Measurements from ENCODE around the gene PPP4R3A.

DNA sequence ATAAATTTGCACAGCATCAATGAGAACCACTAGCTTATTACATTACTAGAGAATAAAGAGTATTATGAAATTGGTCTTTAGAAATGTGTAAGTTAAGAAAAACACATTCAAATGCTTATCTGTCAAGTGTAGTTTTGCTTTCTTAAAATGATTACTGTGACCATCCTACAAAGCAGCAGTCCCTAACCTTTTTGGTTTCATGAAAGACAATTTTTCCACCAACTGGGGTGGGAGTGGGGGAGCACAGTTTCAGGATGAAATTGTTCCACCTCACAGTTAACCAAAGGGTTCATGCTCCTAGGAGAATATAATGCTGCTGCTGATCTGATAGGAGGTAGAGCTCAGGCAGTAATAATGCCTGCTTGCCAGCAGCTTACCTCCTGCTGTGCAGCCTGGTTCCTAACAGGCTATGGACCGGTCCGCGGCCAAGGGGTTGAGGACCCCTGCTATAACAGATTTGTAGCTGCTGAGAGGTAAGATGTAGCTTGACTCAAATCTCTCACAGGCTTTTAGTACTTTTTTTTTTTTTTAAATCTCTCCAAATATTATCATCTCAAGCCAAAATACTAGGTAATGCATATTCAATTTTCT is 45.4 kb downstream of the PPP4R3A start:
- TF ChIP-seq, protein P1, sequence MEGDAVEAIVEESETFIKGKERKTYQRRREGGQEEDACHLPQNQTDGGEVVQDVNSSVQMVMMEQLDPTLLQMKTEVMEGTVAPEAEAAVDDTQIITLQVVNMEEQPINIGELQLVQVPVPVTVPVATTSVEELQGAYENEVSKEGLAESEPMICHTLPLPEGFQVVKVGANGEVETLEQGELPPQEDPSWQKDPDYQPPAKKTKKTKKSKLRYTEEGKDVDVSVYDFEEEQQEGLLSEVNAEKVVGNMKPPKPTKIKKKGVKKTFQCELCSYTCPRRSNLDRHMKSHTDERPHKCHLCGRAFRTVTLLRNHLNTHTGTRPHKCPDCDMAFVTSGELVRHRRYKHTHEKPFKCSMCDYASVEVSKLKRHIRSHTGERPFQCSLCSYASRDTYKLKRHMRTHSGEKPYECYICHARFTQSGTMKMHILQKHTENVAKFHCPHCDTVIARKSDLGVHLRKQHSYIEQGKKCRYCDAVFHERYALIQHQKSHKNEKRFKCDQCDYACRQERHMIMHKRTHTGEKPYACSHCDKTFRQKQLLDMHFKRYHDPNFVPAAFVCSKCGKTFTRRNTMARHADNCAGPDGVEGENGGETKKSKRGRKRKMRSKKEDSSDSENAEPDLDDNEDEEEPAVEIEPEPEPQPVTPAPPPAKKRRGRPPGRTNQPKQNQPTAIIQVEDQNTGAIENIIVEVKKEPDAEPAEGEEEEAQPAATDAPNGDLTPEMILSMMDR (IDR thresholded peaks at IDR 0.05), result no peak
- TF ChIP-seq ZFX (IDR thresholded peaks at IDR 0.05; ENCODE audit: borderline replicate concordance), result no peak

Measured in 22Rv1 (cell line).